GM12878 (cell line): Measurements from ENCODE around the gene NID1. TPM values are rescaled to one million over a fixed set of nuclear protein-coding genes. Genes with fewer than 3 reads are reported as not detected.

Experiments
- ATAC-seq: fragments of 200-7000 bp; cut with Tn5 transposase; 3 replicates; pipeline ENCODE4 v1.9.1; 2020; ENCODE audit warnings: mild to moderate bottlenecking, moderate library complexity
- BruUV-seq: library from RNA; stranded (reverse); fragments of 400-500 nt; replicated peaks from 2 replicates; lab custom pipeline; 2021; lab: Mats Ljungman, UMichigan
- CTCF ChIA-PET: fragments of 300-600 bp; sonication (Branson Sonifier 250); formaldehyde crosslinking; extraction: SDS; loops from one replicate; lab custom pipeline; 2021; ENCODE audit warnings: inconsistent platforms; lab: Yijun Ruan, JAX
- POLR2A ChIA-PET: fragments of 350-600 bp; formaldehyde crosslinking; extraction: SDS; loops from one replicate; lab custom pipeline; 2021; ENCODE audit warnings: inconsistent platforms; lab: Charles Lee
- RAD21 ChIA-PET: fragments of 300-600 bp; sonication (Branson Sonifier 250); formaldehyde crosslinking; loops from one replicate; lab custom pipeline; 2023; ENCODE audit warnings: antibody characterized with exemption; ENCODE audit not compliant: unreplicated experiment; lab: Charles Lee
- SMC1A ChIA-PET: fragments of 300-600 bp; sonication (Branson Sonifier 250); formaldehyde crosslinking; loops from one replicate; lab custom pipeline; 2023; ENCODE audit not compliant: unreplicated experiment, uncharacterized antibody; lab: Charles Lee
- DNase-seq: peaks from one replicate; pipeline ENCODE4 v3.0.0-alpha.2; 2011; ENCODE audit warnings: low read depth, low spot score
- FAIRE-seq: peaks from 3 replicates; lab custom pipeline; 2011; peaks lifted over from hg19 to GRCh38; lab: Jason Lieb, UNC
- H2AFZ ChIP-seq: 2 replicates; pipeline ENCODE4 v1.6.0; 2011; ENCODE audit warnings: low read depth, low read length, control low read depth; ENCODE audit not compliant: control insufficient read depth
- H3K27ac ChIP-seq: 2 replicates; pipeline ENCODE4 v1.5.1; 2011; ENCODE audit warnings: control low read depth; ENCODE audit not compliant: control insufficient read depth, insufficient read depth
- H3K27me3 ChIP-seq, 2 experiments: replicated peaks in 1 of 2; 2 replicates each; pipeline versions ENCODE4 v1.6.0 to v1.6.1; 2011; ENCODE audit warnings: low read length in 1 of 2; ENCODE audit not compliant: control insufficient read depth in 2 of 2, insufficient read depth in 2 of 2
- H3K36me3 ChIP-seq, 2 experiments: 2 replicates each; pipeline ENCODE4 v1.5.1; 2011; ENCODE audit warnings: low read length in 1 of 2; ENCODE audit not compliant: control insufficient read depth in 2 of 2, insufficient read depth in 2 of 2
- H3K4me1 ChIP-seq: 2 replicates; pipeline ENCODE4 v1.6.1; 2011; ENCODE audit warnings: mild to moderate bottlenecking, low read length, moderate library complexity, mixed read lengths; ENCODE audit not compliant: control insufficient read depth, insufficient read depth
- H3K4me2 ChIP-seq: 2 replicates; pipeline ENCODE4 v1.6.0; 2011; ENCODE audit warnings: control low read depth; ENCODE audit not compliant: control insufficient read depth, insufficient read depth
- H3K4me3 ChIP-seq: fragments of 200-600 bp; sonication (generic); 2 replicates; pipeline ENCODE4 v1.5.1; 2016
- H3K79me2 ChIP-seq: 2 replicates; pipeline ENCODE4 v1.6.0; 2011; ENCODE audit warnings: low read length; ENCODE audit not compliant: control insufficient read depth, insufficient read depth
- H3K9ac ChIP-seq: 2 replicates; pipeline ENCODE4 v1.8.0; 2011; ENCODE audit warnings: low read length, control low read depth, mixed read lengths; ENCODE audit not compliant: control insufficient read depth, insufficient read depth
- H3K9me3 ChIP-seq: replicated peaks from 3 replicates; pipeline ENCODE4 v1.5.1; 2011; ENCODE audit warnings: mild to moderate bottlenecking, low read length; ENCODE audit not compliant: control insufficient read depth, insufficient read depth
- H4K20me1 ChIP-seq: 2 replicates; pipeline ENCODE4 v1.6.0; 2011; ENCODE audit not compliant: control insufficient read depth, insufficient read depth
- BMI1 ChIP-seq: fragments of 450-650 bp; IDR thresholded peaks from 2 replicates; pipeline ENCODE4 v1.6.1; 2016; ENCODE audit warnings: mild to moderate bottlenecking, moderate library complexity, borderline replicate concordance
- CBFB ChIP-seq: IDR thresholded peaks from 2 replicates; pipeline ENCODE4 v1.6.1; 2016; ENCODE audit warnings: antibody characterized with exemption, low read depth
- CEBPB ChIP-seq, 2 experiments: fragments of 150-350 bp in 1 of 2; IDR thresholded peaks; 2 replicates each; pipeline ENCODE4 v1.6.1; 2012 to 2014; ENCODE audit warnings: low read depth in 2 of 2, low read length in 2 of 2, borderline replicate concordance in 1 of 2, inconsistent platforms in 1 of 2
- CHD1 ChIP-seq: IDR thresholded peaks from 2 replicates; pipeline ENCODE4 v1.6.1; 2012; ENCODE audit warnings: low read depth, low read length, improper control_type of control experiment
- IRF4 ChIP-seq: IDR thresholded peaks from 2 replicates; pipeline ENCODE4 v1.6.1; 2011; ENCODE audit warnings: low read depth, low read length
- JUNB ChIP-seq: IDR thresholded peaks from 2 replicates; pipeline ENCODE4 v1.6.1; 2016; ENCODE audit warnings: antibody characterized with exemption, mild to moderate bottlenecking
- NFIC ChIP-seq: IDR thresholded peaks from 2 replicates; pipeline ENCODE4 v1.6.1; 2012; ENCODE audit warnings: low read depth, mild to moderate bottlenecking, inconsistent platforms, low read length, moderate library complexity
- PAX8 ChIP-seq: fragments of 450-650 bp; IDR thresholded peaks from 2 replicates; pipeline ENCODE4 v1.6.1; 2017; ENCODE audit warnings: mild to moderate bottlenecking, moderate library complexity
- RFX5 ChIP-seq: IDR thresholded peaks from 2 replicates; pipeline ENCODE4 v1.6.1; 2011; ENCODE audit warnings: low read depth, low read length, improper control_type of control experiment
- SP1 ChIP-seq: IDR thresholded peaks from one replicate; pipeline ENCODE4 v1.6.1; 2011; ENCODE audit warnings: low read depth, low read length
- TCF12 ChIP-seq: IDR thresholded peaks from 2 replicates; pipeline ENCODE4 v1.6.1; 2011; ENCODE audit warnings: low read depth, mild to moderate bottlenecking, low read length
- WRNIP1 ChIP-seq: IDR thresholded peaks from 2 replicates; pipeline ENCODE4 v1.6.1; 2011; ENCODE audit warnings: low read depth, low read length, improper control_type of control experiment, borderline replicate concordance
- ZNF207 ChIP-seq: fragments of 450-650 bp; IDR thresholded peaks from 2 replicates; pipeline ENCODE4 v1.6.1; 2014; ENCODE audit warnings: antibody characterized with exemption, mild to moderate bottlenecking, borderline replicate concordance
- ZNF217 ChIP-seq: fragments of 450-650 bp; IDR thresholded peaks from 2 replicates; pipeline ENCODE4 v1.6.1; 2017; ENCODE audit warnings: antibody characterized with exemption, mild to moderate bottlenecking
- WGBS: methylation state at CpG from one replicate; pipeline ENCODE4 v1.1.6; 2016; ENCODE audit warnings: low lambda C conversion rate; ENCODE audit not compliant: insufficient replicate concordance, insufficient coverage; ENCODE audit errors: missing lambda C conversion rate; 5-methylcytosine and 5-hydroxymethylcytosine counted together
- in situ Hi-C: fragments of 300-500 bp; cut with MboI; formaldehyde crosslinking; loops from 9 replicates; pipeline ENCODE4 v1.14.3; 2018; ENCODE audit warnings: mixed read lengths
- intact Hi-C: fragments of 100-400 bp; cut with micrococcal nuclease; formaldehyde crosslinking; loops from one replicate; pipeline ENCODE4 v1.14.2; 2022; ENCODE audit not compliant: unreplicated experiment
- polyA plus RNA-seq, 11 experiments: library from polyadenylated mRNA; depleted of rRNA in 4 of 11; unstranded in 6 of 11; stranded (reverse) in 5 of 11; fragments of >200 nt; fragmentation: Nextera tagmentation in 4 of 11; fragmentation: Illumina TruSeq in 1 of 11; extraction: Ambion mirVana in 4 of 11; extraction: Trizol in 1 of 11; gene quantifications; 1 replicate in 1 of 11; 2 replicates in 10 of 11; pipeline versions ENCODE4 v1.2.1 to v1.2.3, GENCODE V29; 2011 to 2016; ENCODE audit warnings: inconsistent platforms in 2 of 11, missing spikeins in 2 of 11, low read depth in 1 of 11
- total RNA-seq, 4 experiments: library from RNA; depleted of rRNA in 3 of 4; stranded (reverse); fragments of >200 nt in 3 of 4; fragmentation: Illumina TruSeq in 1 of 4; extraction: Trizol in 1 of 4; gene quantifications; 2 replicates each; pipeline versions ENCODE4 v1.2.1 to v1.2.3, GENCODE V29; 2013 to 2021
- TF ChIP-seq, protein P1 (sequence below): IDR thresholded peaks from 2 replicates; pipeline ENCODE4 v1.6.1; 2012; ENCODE audit warnings: low read length, inconsistent platforms
- TF ChIP-seq, protein P2 (sequence below): fragments of 450-650 bp; IDR thresholded peaks from 2 replicates; pipeline ENCODE4 v1.6.1; 2016; ENCODE audit warnings: mild to moderate bottlenecking, moderate library complexity, borderline replicate concordance
- TF ChIP-seq, protein P3 (sequence below): fragments of 450-650 bp; IDR thresholded peaks from 2 replicates; pipeline ENCODE4 v1.6.1; 2017; ENCODE audit warnings: antibody characterized with exemption, mild to moderate bottlenecking, moderate library complexity

The NID1 gene
- total and polyA plus RNA-seq, 10 of the 15 experiments (the other 5 are each of a cell fraction or from before 2014, with no cell fraction given), result 4.2 to 25.7 (median 11.3) TPM

DNA sequence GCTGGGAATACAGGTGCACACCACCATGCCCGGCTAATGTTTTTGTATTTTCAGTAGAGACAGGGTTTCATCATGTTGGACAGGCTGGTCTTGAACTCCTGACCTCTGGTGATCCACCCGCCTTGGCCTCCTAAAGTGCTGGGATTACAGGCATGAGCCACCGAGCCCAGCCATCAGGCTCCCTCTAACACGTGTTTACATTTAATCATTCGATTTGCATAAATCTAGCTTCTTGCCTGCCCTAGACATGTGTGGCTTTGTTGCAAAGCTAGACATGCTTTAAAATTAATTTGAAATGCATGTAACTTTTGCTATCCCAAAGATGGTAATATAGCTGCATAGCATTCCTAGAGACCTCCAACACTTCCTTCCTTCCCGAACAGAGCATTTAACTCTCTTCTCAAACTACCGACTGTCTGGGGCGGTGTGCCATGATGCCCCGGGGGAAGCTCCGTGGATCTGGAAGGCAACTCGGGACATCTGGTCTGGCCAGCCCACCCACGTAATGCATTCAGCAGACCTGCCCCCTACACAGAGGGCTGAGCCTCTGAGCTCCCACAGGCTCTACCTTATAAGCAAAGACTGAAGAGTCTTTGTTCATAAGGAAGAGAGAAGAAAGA, 34.6 kb upstream of the NID1 start:
- H2AFZ ChIP-seq, result no peak overlapping the region
- H3K27me3 ChIP-seq, result no peaks in the 10 kb centered on the region
- peaks cover 13% of the 10 kb centered on the region for H3K9me3 ChIP-seq
- ChIA-PET CTCF (interaction anchor here (1.3 kb wide), 1 partner anchor 211 kb away, joined by 3 read pairs; no protein-coding TSS in a partner anchor), SMC1A (interaction anchor here (1.0 to 1.4 kb wide), 6 partner anchors 9 to 205 kb away, joined by 3 to 6 read pairs (median 3); no protein-coding TSS in a partner anchor), POLR2A (interaction anchor here (0.6 kb wide), 1 partner anchor 311 kb away, joined by 7 read pairs; no protein-coding TSS in a partner anchor), RAD21 (interaction anchor here (0.6 to 2.3 kb wide), 5 partner anchors 9 to 211 kb away, joined by 3 to 9 read pairs (median 4); no protein-coding TSS in a partner anchor)
- 64% methylated on average over 12 of the region's 12 CpGs for WGBS
- H3K4me2 ChIP-seq, result no peak overlapping the region
- DNase-seq, result no peak
- no peak for FAIRE-seq
- H3K4me3 ChIP-seq, result no peak overlapping the region
- H4K20me1 ChIP-seq, result no peaks in the 10 kb centered on the region; the same call in 1 of the 2 replicates
- no peaks in the 10 kb centered on the region for H3K36me3 ChIP-seq
- in situ Hi-C loops (no loop called here), intact Hi-C loops (no loop called here)
- no peak overlapping the region for H3K27ac ChIP-seq
- peaks cover 5% of the 10 kb centered on the region for H3K4me1 ChIP-seq
- no TSS peak for BruUV-seq
- no peaks in the 10 kb centered on the region for H3K79me2 ChIP-seq
- ATAC-seq, result no peak
- no peak overlapping the region for H3K9ac ChIP-seq
- no peak for TF ChIP-seq ZNF217
- TF ChIP-seq, protein P1, sequence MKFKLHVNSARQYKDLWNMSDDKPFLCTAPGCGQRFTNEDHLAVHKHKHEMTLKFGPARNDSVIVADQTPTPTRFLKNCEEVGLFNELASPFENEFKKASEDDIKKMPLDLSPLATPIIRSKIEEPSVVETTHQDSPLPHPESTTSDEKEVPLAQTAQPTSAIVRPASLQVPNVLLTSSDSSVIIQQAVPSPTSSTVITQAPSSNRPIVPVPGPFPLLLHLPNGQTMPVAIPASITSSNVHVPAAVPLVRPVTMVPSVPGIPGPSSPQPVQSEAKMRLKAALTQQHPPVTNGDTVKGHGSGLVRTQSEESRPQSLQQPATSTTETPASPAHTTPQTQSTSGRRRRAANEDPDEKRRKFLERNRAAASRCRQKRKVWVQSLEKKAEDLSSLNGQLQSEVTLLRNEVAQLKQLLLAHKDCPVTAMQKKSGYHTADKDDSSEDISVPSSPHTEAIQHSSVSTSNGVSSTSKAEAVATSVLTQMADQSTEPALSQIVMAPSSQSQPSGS, result no peak
- no peak for TF ChIP-seq JUNB
- TF ChIP-seq, protein P2, sequence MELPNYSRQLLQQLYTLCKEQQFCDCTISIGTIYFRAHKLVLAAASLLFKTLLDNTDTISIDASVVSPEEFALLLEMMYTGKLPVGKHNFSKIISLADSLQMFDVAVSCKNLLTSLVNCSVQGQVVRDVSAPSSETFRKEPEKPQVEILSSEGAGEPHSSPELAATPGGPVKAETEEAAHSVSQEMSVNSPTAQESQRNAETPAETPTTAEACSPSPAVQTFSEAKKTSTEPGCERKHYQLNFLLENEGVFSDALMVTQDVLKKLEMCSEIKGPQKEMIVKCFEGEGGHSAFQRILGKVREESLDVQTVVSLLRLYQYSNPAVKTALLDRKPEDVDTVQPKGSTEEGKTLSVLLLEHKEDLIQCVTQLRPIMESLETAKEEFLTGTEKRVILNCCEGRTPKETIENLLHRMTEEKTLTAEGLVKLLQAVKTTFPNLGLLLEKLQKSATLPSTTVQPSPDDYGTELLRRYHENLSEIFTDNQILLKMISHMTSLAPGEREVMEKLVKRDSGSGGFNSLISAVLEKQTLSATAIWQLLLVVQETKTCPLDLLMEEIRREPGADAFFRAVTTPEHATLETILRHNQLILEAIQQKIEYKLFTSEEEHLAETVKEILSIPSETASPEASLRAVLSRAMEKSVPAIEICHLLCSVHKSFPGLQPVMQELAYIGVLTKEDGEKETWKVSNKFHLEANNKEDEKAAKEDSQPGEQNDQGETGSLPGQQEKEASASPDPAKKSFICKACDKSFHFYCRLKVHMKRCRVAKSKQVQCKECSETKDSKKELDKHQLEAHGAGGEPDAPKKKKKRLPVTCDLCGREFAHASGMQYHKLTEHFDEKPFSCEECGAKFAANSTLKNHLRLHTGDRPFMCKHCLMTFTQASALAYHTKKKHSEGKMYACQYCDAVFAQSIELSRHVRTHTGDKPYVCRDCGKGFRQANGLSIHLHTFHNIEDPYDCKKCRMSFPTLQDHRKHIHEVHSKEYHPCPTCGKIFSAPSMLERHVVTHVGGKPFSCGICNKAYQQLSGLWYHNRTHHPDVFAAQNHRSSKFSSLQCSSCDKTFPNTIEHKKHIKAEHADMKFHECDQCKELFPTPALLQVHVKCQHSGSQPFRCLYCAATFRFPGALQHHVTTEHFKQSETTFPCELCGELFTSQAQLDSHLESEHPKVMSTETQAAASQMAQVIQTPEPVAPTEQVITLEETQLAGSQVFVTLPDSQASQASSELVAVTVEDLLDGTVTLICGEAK, result no peak
- no peak for TF ChIP-seq TCF12
- TF ChIP-seq NFIC, result no peak
- no peak for TF ChIP-seq CEBPB (IDR thresholded peaks at IDR 0.05; ENCODE audit: borderline replicate concordance in 1 of 2, low read depth in 2 of 2, low read length in 2 of 2)
- no peak for TF ChIP-seq BMI1
- no peak for TF ChIP-seq IRF4
- no peak for TF ChIP-seq CHD1
- TF ChIP-seq RFX5, result no peak
- TF ChIP-seq SP1, result no peak
- TF ChIP-seq, protein P3, sequence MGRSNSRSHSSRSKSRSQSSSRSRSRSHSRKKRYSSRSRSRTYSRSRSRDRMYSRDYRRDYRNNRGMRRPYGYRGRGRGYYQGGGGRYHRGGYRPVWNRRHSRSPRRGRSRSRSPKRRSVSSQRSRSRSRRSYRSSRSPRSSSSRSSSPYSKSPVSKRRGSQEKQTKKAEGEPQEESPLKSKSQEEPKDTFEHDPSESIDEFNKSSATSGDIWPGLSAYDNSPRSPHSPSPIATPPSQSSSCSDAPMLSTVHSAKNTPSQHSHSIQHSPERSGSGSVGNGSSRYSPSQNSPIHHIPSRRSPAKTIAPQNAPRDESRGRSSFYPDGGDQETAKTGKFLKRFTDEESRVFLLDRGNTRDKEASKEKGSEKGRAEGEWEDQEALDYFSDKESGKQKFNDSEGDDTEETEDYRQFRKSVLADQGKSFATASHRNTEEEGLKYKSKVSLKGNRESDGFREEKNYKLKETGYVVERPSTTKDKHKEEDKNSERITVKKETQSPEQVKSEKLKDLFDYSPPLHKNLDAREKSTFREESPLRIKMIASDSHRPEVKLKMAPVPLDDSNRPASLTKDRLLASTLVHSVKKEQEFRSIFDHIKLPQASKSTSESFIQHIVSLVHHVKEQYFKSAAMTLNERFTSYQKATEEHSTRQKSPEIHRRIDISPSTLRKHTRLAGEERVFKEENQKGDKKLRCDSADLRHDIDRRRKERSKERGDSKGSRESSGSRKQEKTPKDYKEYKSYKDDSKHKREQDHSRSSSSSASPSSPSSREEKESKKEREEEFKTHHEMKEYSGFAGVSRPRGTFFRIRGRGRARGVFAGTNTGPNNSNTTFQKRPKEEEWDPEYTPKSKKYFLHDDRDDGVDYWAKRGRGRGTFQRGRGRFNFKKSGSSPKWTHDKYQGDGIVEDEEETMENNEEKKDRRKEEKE, result no peak
- no peak for TF ChIP-seq WRNIP1
- no peak for TF ChIP-seq CBFB
- no peak for TF ChIP-seq PAX8
- TF ChIP-seq ZNF207, result no peak
